NCI-H1048 (cell line): ENCODE data around the gene MS4A6E.

Source experiments
- DNase-seq: peaks from one replicate; lab custom pipeline; 2025; lab: John Stamatoyannopoulos, UW

Gene MS4A6E

DNA sequence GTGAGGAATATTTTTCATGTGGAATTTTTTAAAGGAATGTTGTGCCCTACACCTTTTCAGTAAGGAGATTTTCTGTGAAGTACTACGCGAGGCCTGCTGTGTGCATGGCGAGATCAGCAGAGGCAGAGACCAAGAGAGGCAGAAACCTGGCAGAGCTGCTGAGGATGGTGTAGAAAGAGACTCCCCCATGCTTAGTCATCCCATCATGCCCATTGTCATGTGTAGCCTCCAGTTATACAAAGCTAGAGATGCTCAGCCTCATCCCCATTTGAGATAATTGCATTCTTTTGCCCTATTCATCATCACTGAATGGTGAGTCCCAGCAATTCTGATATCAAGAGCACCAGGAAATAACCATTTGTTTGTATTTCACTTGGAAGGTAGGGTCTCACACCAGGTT, 48.3 kb downstream of the MS4A6E start:
- DNase-seq: no peak

DNA sequence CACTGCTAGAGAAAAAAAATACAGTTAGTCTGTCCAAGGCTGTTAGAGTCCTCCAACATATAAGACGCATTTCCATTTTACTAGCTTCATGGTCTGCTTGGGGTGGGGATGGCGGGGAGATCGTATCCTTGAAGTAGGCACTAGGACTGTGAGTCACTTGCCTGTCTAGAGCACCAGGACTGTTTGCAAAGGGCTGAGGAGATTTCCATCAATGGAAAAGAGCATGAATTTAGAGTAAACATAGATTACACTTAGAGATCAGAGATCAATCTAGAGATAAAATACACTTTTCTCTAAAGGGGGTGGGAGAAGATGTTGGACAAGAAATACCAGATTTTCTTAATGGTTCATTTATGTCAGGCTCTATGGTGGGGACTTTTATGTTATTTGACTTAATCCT, 49.5 kb downstream of the MS4A6E start:
- DNase-seq: no peak

DNA sequence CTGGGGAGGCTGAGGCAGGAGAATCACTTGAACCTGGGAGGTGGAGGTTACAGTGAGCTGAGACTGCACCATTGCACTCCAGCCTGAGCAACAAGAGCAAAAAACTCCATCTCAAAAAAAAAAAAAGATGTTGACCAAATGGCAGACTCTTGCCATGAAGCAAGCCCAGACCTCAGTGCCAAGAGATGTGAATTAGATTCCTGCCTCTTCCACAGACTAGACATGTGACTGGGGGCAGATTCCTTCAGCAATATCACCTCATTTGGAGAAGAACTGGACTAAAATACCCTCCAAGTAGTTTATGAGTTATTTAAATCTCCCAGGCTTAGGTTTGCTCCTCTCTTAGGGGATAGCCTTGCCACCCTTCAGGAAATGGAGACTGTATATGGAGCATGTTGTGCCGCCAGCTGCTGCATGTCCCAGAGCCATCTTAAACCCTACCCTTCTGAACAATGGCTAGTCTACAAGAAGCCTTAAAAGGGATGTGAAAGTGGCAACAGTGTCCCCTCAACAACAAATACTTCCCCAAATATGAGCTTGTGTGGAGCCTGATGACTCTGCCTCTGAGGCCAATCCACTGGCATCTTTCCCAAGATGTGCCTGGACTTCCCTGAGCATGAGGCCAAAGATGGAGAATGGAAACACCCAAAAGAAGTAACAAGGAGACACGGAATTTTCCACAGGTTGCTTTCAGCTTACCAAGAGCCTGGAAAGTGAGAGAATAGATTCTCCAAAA, 50.5 kb downstream of the MS4A6E start:
- DNase-seq: no peak

GRCh38 chr11:60378354-60378753, 51.3 kb downstream of the MS4A6E start, which contains the start of gene MS4A7:
TSS of gene MS4A7 (plus strand) at chr11:60378532. CDS start at chr11:60383142, 4,610 bp downstream.
- DNase-seq: no peak

- DNase-seq: no peak
Observed at GRCh38 chr11:60389279-60389910, 62.3 kb downstream of the MS4A6E start.

DNA sequence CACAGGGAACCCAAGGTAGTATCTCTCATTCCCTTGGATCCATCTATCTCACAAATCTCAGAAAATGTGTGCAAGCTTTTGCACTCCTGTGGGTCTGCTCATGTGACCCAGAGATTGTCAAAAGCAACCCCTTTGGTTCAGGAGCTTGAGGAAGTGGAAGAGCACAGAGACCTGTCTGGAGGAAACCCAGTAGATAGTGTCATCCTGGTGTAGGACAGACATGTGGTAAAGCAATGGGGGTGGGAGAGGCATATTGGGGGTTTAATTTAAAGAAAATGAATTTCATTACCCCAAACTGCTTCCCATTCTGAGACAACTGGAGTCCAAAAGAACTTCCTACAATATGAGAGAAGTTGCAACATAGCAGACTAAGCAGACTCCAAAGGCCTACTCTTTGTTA, 63.4 kb downstream of the MS4A6E start:
- no peak for DNase-seq
